GM12878 (cell line): ENCODE data around the gene HES7. TPM values are rescaled to one million over a fixed set of nuclear protein-coding genes. Genes with fewer than 3 reads are reported as not detected.
A peak's percentile ranks its signal among the peaks of the same experiment; 100 is the strongest.

ENCODE experiments used
- ATAC-seq: fragments of 200-7000 bp; cut with Tn5 transposase; 3 replicates; pipeline ENCODE4 v1.9.1; 2020; ENCODE audit warnings: mild to moderate bottlenecking, moderate library complexity
- BruUV-seq: library from RNA; stranded (reverse); fragments of 400-500 nt; replicated peaks from 2 replicates; lab custom pipeline; 2021; lab: Mats Ljungman, UMichigan
- CTCF ChIA-PET: fragments of 300-600 bp; sonication (Branson Sonifier 250); formaldehyde crosslinking; extraction: SDS; loops from one replicate; lab custom pipeline; 2021; ENCODE audit warnings: inconsistent platforms; lab: Yijun Ruan, JAX
- POLR2A ChIA-PET: fragments of 350-600 bp; formaldehyde crosslinking; extraction: SDS; loops from one replicate; lab custom pipeline; 2021; ENCODE audit warnings: inconsistent platforms; lab: Charles Lee
- RAD21 ChIA-PET: fragments of 300-600 bp; sonication (Branson Sonifier 250); formaldehyde crosslinking; loops from one replicate; lab custom pipeline; 2023; ENCODE audit warnings: antibody characterized with exemption; ENCODE audit not compliant: unreplicated experiment; lab: Charles Lee
- SMC1A ChIA-PET: fragments of 300-600 bp; sonication (Branson Sonifier 250); formaldehyde crosslinking; loops from one replicate; lab custom pipeline; 2023; ENCODE audit not compliant: unreplicated experiment, uncharacterized antibody; lab: Charles Lee
- DNase-seq: peaks from one replicate; pipeline ENCODE4 v3.0.0-alpha.2; 2011; ENCODE audit warnings: low read depth, low spot score
- FAIRE-seq: peaks from 3 replicates; lab custom pipeline; 2011; peaks lifted over from hg19 to GRCh38; lab: Jason Lieb, UNC
- H2AFZ ChIP-seq: 2 replicates; pipeline ENCODE4 v1.6.0; 2011; ENCODE audit warnings: low read depth, low read length, control low read depth; ENCODE audit not compliant: control insufficient read depth
- H3K27ac ChIP-seq: 2 replicates; pipeline ENCODE4 v1.5.1; 2011; ENCODE audit warnings: control low read depth; ENCODE audit not compliant: control insufficient read depth, insufficient read depth
- H3K27me3 ChIP-seq, 2 experiments: replicated peaks in 1 of 2; 2 replicates each; pipeline versions ENCODE4 v1.6.0 to v1.6.1; 2011; ENCODE audit warnings: low read length in 1 of 2; ENCODE audit not compliant: control insufficient read depth in 2 of 2, insufficient read depth in 2 of 2
- H3K36me3 ChIP-seq, 2 experiments: 2 replicates each; pipeline ENCODE4 v1.5.1; 2011; ENCODE audit warnings: low read length in 1 of 2; ENCODE audit not compliant: control insufficient read depth in 2 of 2, insufficient read depth in 2 of 2
- H3K4me1 ChIP-seq: 2 replicates; pipeline ENCODE4 v1.6.1; 2011; ENCODE audit warnings: mild to moderate bottlenecking, low read length, moderate library complexity, mixed read lengths; ENCODE audit not compliant: control insufficient read depth, insufficient read depth
- H3K4me2 ChIP-seq: 2 replicates; pipeline ENCODE4 v1.6.0; 2011; ENCODE audit warnings: control low read depth; ENCODE audit not compliant: control insufficient read depth, insufficient read depth
- H3K4me3 ChIP-seq: fragments of 200-600 bp; sonication (generic); 2 replicates; pipeline ENCODE4 v1.5.1; 2016
- H3K79me2 ChIP-seq: 2 replicates; pipeline ENCODE4 v1.6.0; 2011; ENCODE audit warnings: low read length; ENCODE audit not compliant: control insufficient read depth, insufficient read depth
- H3K9ac ChIP-seq: 2 replicates; pipeline ENCODE4 v1.8.0; 2011; ENCODE audit warnings: low read length, control low read depth, mixed read lengths; ENCODE audit not compliant: control insufficient read depth, insufficient read depth
- H3K9me3 ChIP-seq: replicated peaks from 3 replicates; pipeline ENCODE4 v1.5.1; 2011; ENCODE audit warnings: mild to moderate bottlenecking, low read length; ENCODE audit not compliant: control insufficient read depth, insufficient read depth
- H4K20me1 ChIP-seq: 2 replicates; pipeline ENCODE4 v1.6.0; 2011; ENCODE audit not compliant: control insufficient read depth, insufficient read depth
- DPF2 ChIP-seq: fragments of 450-650 bp; IDR thresholded peaks from 2 replicates; pipeline ENCODE4 v1.6.1; 2017; ENCODE audit warnings: mild to moderate bottlenecking
- HDGF ChIP-seq: fragments of 450-650 bp; IDR thresholded peaks from 2 replicates; pipeline ENCODE4 v1.6.1; 2016; ENCODE audit warnings: antibody characterized with exemption
- LARP7 ChIP-seq: fragments of 450-650 bp; IDR thresholded peaks from 2 replicates; pipeline ENCODE4 v1.6.1; 2017; ENCODE audit warnings: mild to moderate bottlenecking
- SUZ12 ChIP-seq: fragments of 200-600 bp; sonication (generic); IDR thresholded peaks from one replicate; pipeline ENCODE4 v1.6.1; 2018; ENCODE audit warnings: antibody characterized with exemption, mild to moderate bottlenecking; ENCODE audit not compliant: unreplicated experiment
- WGBS: methylation state at CpG from one replicate; pipeline ENCODE4 v1.1.6; 2016; ENCODE audit warnings: low lambda C conversion rate; ENCODE audit not compliant: insufficient replicate concordance, insufficient coverage; ENCODE audit errors: missing lambda C conversion rate; 5-methylcytosine and 5-hydroxymethylcytosine counted together
- in situ Hi-C: fragments of 300-500 bp; cut with MboI; formaldehyde crosslinking; loops from 9 replicates; pipeline ENCODE4 v1.14.3; 2018; ENCODE audit warnings: mixed read lengths
- intact Hi-C: fragments of 100-400 bp; cut with micrococcal nuclease; formaldehyde crosslinking; loops from one replicate; pipeline ENCODE4 v1.14.2; 2022; ENCODE audit not compliant: unreplicated experiment
- polyA plus RNA-seq, 11 experiments: library from polyadenylated mRNA; depleted of rRNA in 4 of 11; unstranded in 6 of 11; stranded (reverse) in 5 of 11; fragments of >200 nt; fragmentation: Nextera tagmentation in 4 of 11; fragmentation: Illumina TruSeq in 1 of 11; extraction: Ambion mirVana in 4 of 11; extraction: Trizol in 1 of 11; gene quantifications; 1 replicate in 1 of 11; 2 replicates in 10 of 11; pipeline versions ENCODE4 v1.2.1 to v1.2.3, GENCODE V29; 2011 to 2016; ENCODE audit warnings: inconsistent platforms in 2 of 11, missing spikeins in 2 of 11, low read depth in 1 of 11
- total RNA-seq, 4 experiments: library from RNA; depleted of rRNA in 3 of 4; stranded (reverse); fragments of >200 nt in 3 of 4; fragmentation: Illumina TruSeq in 1 of 4; extraction: Trizol in 1 of 4; gene quantifications; 2 replicates each; pipeline versions ENCODE4 v1.2.1 to v1.2.3, GENCODE V29; 2013 to 2021
- TF ChIP-seq, protein P1 (sequence below): fragments of 150-350 bp; IDR thresholded peaks from 2 replicates; pipeline ENCODE4 v1.6.1; 2014; ENCODE audit warnings: mild to moderate bottlenecking, low read depth, low read length

HES7 gene
- total and polyA plus RNA-seq, 10 of the 15 experiments (the other 5 are each of a cell fraction or from before 2014, with no cell fraction given): 0.07 to 1.3 (median 0.63) TPM; not detected in 4

DNA sequence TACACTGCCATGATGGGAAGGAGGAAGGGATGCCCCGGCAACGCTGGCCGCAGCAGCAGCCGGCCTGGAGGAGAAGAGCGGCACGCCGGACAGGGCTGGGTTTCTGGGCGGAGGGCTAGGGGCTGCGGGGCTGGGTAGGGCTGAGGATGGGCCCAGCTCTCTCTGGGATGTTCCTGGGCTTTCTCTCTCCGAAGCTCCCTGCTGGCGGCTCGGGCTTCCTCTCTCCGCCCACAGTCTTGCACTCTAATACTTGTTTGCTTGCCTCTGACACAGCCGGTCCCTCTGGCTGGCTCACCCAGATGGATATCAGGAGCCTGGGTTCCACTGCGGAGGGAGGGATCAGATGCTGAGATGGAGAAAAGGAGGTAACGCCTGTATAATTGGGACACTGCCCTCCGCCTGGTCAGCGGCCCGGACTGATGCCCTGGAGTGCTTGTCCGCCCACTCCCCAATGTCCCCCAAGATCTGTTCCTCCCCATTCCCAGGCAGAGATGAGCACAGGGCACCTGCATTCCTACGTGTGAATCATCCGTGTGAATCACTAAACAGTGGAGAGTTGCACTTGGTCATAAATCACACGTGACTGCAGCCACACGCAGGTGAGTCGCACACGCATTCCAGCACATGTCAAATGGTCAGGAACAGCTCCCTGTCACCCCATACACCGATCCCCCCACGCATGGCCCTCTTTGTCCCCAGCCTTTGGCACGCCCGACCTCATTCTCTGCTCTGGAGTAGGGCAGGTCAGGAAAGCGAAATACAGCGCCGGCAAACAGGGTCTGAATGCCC is 5.7 kb downstream of the HES7 start, which contains the start of gene ALOXE3 (continued):
- TF ChIP-seq HDGF (0 out of 2 replicates have a peak, but pooled peaks have one; percentile 36), SUZ12 (no peak)
- TF ChIP-seq, protein P1, sequence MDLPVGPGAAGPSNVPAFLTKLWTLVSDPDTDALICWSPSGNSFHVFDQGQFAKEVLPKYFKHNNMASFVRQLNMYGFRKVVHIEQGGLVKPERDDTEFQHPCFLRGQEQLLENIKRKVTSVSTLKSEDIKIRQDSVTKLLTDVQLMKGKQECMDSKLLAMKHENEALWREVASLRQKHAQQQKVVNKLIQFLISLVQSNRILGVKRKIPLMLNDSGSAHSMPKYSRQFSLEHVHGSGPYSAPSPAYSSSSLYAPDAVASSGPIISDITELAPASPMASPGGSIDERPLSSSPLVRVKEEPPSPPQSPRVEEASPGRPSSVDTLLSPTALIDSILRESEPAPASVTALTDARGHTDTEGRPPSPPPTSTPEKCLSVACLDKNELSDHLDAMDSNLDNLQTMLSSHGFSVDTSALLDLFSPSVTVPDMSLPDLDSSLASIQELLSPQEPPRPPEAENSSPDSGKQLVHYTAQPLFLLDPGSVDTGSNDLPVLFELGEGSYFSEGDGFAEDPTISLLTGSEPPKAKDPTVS: no peak

DNA sequence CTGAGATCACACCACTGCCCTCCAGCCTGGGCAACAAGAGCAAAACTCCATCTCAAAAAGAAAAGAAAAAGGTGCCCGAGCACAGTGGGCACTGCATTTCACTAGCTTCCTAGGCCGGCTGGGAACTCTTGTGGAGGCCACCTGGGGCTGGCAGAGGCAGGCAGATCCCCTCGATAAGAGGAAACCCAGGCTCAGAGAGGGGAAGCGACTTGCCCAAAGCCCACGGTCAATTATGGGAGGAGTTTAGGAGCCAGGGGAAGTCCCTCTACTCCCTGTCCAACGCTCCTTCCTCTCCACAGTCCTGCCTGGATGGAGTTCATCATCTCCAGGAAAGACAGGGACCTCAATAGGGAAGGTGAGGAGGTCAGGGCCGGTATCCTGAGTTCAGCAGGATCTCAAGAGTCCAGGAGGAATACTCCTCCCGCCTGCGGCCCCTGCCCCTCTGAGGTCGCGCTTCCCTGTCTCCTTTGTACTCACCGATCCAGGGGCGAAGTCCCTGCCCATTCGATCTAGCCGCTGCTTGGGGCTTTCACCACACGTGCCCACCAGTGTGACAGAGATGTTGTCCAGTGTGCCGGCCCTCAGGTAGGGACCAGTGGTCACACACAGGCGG is 6.4 kb downstream of the HES7 start:
- Histone ChIP-seq H3K27ac (no peak overlapping the region), H2AFZ (no peak overlapping the region), H3K4me1 (peaks cover 13% of the 10 kb centered on the region), H3K9ac (no peak overlapping the region), H4K20me1 (no peaks in the 10 kb centered on the region), H3K36me3 (no peaks in the 10 kb centered on the region), H3K79me2 (no peaks in the 10 kb centered on the region), H3K4me3 (peak overlapping the region; percentile 86; the same call in 1 of the 2 replicates), H3K4me2 (peak overlapping the region; percentile 67; the same call in 1 of the 2 replicates), H3K27me3 (peaks cover 0 to 2% of the 10 kb centered on the region in 2 experiments; a peak in 3 of 4 replicates), H3K9me3 (no peaks in the 10 kb centered on the region)
- ATAC-seq (no peak), DNase-seq (no peak), FAIRE-seq (no peak)
- in situ Hi-C loops: loop anchor here (5.0 kb wide), 1 partner anchor 180 kb away; the partner anchor contains the start of gene SLC25A35
- CTCF ChIA-PET: interaction anchor here (1.1 to 7.4 kb wide), 9 partner anchors 7 to 105 kb away, joined by 3 to 116 read pairs (median 35); no protein-coding TSS in a partner anchor
- RAD21 ChIA-PET: interaction anchor here (0.6 to 3.3 kb wide), 4 partner anchors 12 to 129 kb away, joined by 3 to 40 read pairs (median 3); no protein-coding TSS in a partner anchor
- WGBS: 14% methylated on average over 18 of the region's 18 CpGs
- intact Hi-C loops: loop anchor here (5.0 kb wide), 1 partner anchor 55 kb away; no protein-coding TSS in a partner anchor
- TF ChIP-seq DPF2: no peak
- TF ChIP-seq LARP7: 0 out of 2 replicates have a peak, but pooled peaks have one; percentile 16
- POLR2A ChIA-PET: interaction anchor here (0.5 to 0.6 kb wide), 2 partner anchors 41 to 43 kb away, joined by 4 to 6 read pairs; no protein-coding TSS in a partner anchor
- no TSS peak for BruUV-seq
- SMC1A ChIA-PET: interaction anchor here (1.3 to 3.7 kb wide), 2 partner anchors 17 to 57 kb away, joined by 3 to 28 read pairs; no protein-coding TSS in a partner anchor
